Peyer's patch (tissue), 4 donors: ENCODE results near the gene CYP27C1.

Source experiments
- POLR2A ChIP-seq, 2 donors: fragments of 450-650 bp; IDR thresholded peaks; one replicate each; pipeline ENCODE4 v1.5.1; 2017; ENCODE audit warnings: antibody characterized with exemption in 2 of 2, mild to moderate bottlenecking in 2 of 2, moderate library complexity in 2 of 2
- TF ChIP-seq, protein P1 (sequence below), 6 experiments: fragments of 450-650 bp in 4 of 6; fragments of 200-600 bp in 2 of 6; sonication (generic) in 1 of 6; IDR thresholded peaks; one replicate each; pipeline ENCODE4 v1.5.1; 2017 to 2019; ENCODE audit warnings: antibody characterized with exemption in 6 of 6, mild to moderate bottlenecking in 3 of 6, moderate library complexity in 1 of 6

DNA sequence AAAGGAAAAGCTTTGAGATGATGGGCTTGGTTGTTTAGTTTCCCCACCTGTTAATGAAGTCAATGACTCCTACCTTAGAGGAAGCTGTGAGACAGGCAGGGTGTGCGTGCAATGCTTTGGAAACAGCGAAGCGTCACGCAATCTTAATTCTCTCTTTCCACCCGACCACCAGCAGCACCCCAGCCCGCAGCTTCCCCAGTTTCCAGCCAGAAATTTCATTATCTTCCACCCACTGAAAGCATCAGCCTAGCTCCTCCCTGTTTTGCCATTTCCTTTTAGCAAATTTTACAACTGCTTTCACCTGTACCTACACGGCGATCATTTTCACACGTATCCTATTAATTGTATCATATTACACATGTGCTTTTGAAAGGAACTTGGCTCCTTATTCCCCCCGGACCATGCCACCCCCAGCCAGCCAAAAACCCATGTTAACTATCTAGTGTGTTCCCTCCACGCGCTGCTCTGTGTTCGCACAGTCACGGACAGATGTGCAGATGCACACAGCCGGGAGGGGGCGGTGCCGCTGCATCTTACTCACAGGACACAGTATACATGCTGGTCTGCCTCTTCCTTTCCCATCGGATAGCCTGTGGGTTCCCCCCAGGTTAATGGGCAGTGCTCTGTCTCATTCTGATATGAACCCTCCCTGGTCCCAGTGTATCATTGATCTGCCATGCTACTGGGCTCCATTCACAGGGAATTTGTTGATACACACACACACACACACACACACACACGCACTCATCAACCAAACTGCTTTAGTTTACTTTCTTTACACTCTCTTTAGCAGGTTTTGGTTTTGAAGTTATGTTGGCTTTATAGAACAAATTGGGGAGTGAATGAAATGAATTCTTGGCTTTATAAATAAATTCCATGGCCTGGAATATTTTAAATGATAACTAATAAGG is 22.4 kb downstream of the CYP27C1 start:
- TF ChIP-seq, protein P1, sequence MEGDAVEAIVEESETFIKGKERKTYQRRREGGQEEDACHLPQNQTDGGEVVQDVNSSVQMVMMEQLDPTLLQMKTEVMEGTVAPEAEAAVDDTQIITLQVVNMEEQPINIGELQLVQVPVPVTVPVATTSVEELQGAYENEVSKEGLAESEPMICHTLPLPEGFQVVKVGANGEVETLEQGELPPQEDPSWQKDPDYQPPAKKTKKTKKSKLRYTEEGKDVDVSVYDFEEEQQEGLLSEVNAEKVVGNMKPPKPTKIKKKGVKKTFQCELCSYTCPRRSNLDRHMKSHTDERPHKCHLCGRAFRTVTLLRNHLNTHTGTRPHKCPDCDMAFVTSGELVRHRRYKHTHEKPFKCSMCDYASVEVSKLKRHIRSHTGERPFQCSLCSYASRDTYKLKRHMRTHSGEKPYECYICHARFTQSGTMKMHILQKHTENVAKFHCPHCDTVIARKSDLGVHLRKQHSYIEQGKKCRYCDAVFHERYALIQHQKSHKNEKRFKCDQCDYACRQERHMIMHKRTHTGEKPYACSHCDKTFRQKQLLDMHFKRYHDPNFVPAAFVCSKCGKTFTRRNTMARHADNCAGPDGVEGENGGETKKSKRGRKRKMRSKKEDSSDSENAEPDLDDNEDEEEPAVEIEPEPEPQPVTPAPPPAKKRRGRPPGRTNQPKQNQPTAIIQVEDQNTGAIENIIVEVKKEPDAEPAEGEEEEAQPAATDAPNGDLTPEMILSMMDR (IDR thresholded peaks at IDR 0.05), result peak in 5 of 6 experiments; percentile 16 to 71 (median 62)
- no peak for TF ChIP-seq POLR2A (IDR thresholded peaks at IDR 0.05)
